CD1c-positive myeloid dendritic cell (primary cell): ENCODE data around the gene ZNF436.

ENCODE experiments used
- DNase-seq: peaks from one replicate; pipeline ENCODE4 v3.0.0-alpha.2; 2016; ENCODE audit errors: extremely low spot score

The ZNF436 gene

GRCh38 chr1:23369335-23370013 lies at the start of gene ZNF436:
Gene ZNF436, minus strand, starts transcription at chr1:23369836. Its CDS starts 1,831 bp downstream, at chr1:23368005.
- peak; percentile 72 for DNase-seq

DNA sequence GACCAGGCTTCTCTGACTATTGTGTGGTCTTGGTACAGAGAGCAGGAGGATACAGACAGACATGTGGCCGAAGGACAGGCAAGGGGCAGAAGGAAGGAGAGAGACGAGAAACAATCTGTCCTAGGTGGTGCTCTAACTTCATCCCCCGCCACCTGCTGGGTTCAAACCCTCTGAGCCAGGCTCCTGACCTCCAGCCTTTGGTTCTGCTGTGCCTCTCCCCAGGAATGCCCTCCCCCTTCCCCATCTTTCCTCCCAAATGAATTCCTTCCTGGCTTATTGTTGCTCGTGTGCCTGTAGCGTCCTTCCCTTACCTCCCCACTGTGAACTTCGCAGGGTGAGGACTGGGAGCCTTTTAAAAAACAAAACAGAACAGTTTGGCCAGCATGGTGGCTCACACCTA lies 49.5 kb upstream of the ZNF436 start:
- no peak for DNase-seq

DNA sequence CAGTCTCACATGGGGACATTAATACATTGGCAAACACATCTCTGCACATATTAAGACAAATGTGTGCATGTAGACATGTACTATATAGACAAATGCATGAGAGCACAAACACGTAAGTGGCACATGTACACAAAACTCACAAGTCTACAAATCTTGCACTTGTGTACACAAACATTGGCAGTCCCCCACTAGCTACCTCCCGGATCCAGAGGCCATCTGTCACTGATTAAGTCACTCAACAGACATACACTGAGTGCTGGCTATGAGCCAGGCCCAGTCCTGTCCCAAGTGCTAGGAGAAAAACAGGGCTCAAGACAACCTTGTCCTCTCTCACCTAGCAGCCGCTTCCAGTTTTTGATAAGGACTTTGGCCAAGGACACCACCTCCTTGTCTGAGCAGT lies 47.9 kb upstream of the ZNF436 start:
- DNase-seq, result no peak

- no peak for DNase-seq
Measured at GRCh38 chr1:23416964-23417363, 47.3 kb upstream of the ZNF436 start.

DNA sequence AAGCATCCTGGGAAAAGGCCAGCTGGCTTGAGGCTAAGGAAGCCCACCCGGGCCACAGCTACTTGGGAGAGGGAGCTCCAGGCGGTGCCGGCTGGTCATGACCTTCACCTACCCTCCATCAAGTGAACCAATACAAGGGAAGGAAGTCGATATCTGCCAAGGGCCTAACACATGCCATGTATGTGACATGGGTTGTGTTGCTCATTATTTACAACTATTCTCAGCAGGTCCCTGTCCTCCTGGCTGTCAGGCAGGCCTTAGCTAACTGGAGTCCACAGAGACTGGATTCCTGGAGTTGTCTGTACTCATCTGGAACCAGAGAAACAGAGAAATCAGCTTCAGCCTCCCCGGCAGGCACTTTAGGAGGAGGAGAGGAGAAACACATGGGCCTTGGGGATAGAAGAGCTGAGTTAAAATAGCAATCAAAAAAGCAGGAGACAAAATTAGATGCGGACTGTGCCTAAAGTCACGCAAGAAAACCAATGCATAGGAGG lies 39.2 kb upstream of the ZNF436 start:
- DNase-seq, result no peak

GRCh38 chr1:23407016-23407630 lies 37.5 kb upstream of the ZNF436 start:
- DNase-seq, result no peak

- no peak for DNase-seq
Measured at GRCh38 chr1:23405946-23406345, 36.3 kb upstream of the ZNF436 start.

- peak; percentile 86 for DNase-seq
Measured at GRCh38 chr1:23403735-23404486, 34.3 kb upstream of the ZNF436 start.

GRCh38 chr1:23403355-23403734 lies 33.7 kb upstream of the ZNF436 start:
- no peak for DNase-seq

GRCh38 chr1:23403038-23403336 lies 33.4 kb upstream of the ZNF436 start:
- DNase-seq, result no peak

GRCh38 chr1:23402286-23403037 lies 32.8 kb upstream of the ZNF436 start:
- peak; percentile 91 for DNase-seq

GRCh38 chr1:23401313-23401712 lies 31.7 kb upstream of the ZNF436 start:
- no peak for DNase-seq

GRCh38 chr1:23400324-23401114 lies 30.9 kb upstream of the ZNF436 start:
- DNase-seq, result peak; percentile 8

- DNase-seq, result no peak
Measured at GRCh38 chr1:23399229-23399628, 29.6 kb upstream of the ZNF436 start.

GRCh38 chr1:23397908-23398307 lies 28.3 kb upstream of the ZNF436 start:
- no peak for DNase-seq

- DNase-seq, result no peak
Measured at GRCh38 chr1:23396380-23396779, 26.7 kb upstream of the ZNF436 start.

- no peak for DNase-seq
Measured at GRCh38 chr1:23395849-23396248, 26.2 kb upstream of the ZNF436 start.

DNA sequence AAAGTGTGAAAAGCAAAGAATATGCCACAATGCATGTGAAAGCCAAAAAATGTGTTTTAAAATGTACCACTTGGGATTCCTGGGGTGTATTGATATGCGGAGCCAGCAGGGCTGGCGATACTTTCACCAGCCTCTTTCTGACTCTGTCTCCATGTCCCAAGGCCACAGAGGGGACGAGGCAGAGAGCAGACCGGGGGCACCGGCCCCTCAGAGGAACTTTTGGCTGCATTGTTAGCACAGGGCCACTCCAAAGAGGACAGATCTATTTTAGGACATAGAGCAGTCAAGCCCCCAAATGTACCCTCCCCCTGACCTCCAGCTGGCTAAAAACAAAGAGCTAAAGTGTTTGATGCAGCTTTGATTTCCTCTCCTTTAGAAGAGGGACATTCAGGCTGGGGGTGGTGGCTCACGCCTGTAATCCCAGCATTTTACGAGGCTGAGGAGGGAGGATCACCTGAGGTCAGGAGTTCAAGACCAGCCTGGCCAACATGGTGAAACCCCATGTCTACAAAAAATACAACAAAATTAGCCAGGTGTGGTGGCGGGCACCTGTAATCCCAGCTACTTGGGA lies 25.6 kb upstream of the ZNF436 start:
- no peak for DNase-seq

DNA sequence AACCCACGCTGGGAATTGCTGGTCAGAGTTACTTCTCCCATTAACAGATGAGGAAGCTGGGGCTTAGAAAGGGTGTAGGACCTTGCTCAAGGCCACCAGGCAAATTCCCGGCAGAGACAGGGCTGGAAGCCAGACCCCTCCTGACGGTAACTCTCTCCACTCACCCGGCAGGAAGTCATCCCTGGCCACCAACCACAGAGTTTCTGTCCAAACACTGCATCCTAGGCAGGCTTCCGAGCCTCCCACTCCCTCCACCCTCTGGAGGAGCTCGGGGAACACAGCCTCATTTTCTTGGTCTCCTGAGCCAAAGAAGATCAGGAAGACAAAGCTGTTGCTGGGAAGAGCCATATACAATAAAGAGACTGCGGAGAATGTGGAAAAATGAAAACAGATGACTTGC lies 25.0 kb upstream of the ZNF436 start:
- peak; percentile 29 for DNase-seq

DNA sequence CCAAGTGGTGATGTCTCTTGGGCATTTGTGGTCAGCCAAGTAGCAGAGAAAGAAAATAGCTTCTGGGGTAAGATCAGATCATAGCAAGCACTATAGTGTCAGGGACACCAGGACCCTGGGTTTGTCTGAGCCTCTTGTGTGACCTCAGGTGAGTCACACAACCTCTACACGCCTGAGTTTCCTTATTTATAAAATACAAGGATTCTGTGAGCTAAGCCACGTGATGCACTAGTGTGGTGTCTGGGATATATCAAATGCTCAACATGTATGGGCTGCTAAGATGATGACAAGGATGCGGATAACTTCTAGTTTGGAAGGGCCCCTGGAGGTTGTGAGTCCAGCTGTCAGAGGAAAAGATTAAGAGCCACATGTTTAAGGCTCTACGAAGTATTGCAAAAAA lies 24.5 kb upstream of the ZNF436 start:
- peak; percentile 34 for DNase-seq

GRCh38 chr1:23393706-23394105 lies 24.1 kb upstream of the ZNF436 start:
- no peak for DNase-seq
